Measurements from ENCODE around the gene SYNDIG1L. TPM values are rescaled to one million over a fixed set of nuclear protein-coding genes. Genes with fewer than 3 reads are reported as not detected.

The SYNDIG1L gene
- total RNA-seq, 2 experiments from 2014 or later = not detected

DNA sequence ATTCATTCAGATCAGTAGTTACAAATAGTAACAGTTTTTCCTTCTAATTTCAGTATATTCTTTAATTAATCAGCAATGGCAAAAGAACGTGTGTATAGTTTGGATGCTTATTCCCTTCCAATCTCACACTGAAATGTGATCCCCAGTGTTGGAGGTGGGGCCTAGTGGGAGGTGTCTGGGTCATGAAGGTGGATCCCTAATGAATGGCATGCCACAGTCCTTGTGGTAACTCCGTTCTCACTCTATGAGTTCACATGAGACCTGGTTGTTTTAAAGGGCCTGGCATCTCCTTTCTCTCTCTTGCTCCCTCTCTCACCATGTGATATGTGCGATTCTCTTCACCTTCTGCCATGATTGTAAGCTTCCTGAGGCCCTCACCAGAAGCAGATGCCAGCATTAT, 18.9 kb upstream of the SYNDIG1L start:
- H3K27ac Mint-ChIP-seq = no peak overlapping the region
- H3K27me3 Mint-ChIP-seq = peaks cover 15% of the 10 kb centered on the region
- no peaks in the 10 kb centered on the region for H3K36me3 Mint-ChIP-seq
- H3K4me1 Mint-ChIP-seq = no peaks in the 10 kb centered on the region
- no peak overlapping the region for H3K4me3 Mint-ChIP-seq
- DNase-seq = no peak
- peaks cover 2% of the 10 kb centered on the region for H3K9me3 Mint-ChIP-seq

DNA sequence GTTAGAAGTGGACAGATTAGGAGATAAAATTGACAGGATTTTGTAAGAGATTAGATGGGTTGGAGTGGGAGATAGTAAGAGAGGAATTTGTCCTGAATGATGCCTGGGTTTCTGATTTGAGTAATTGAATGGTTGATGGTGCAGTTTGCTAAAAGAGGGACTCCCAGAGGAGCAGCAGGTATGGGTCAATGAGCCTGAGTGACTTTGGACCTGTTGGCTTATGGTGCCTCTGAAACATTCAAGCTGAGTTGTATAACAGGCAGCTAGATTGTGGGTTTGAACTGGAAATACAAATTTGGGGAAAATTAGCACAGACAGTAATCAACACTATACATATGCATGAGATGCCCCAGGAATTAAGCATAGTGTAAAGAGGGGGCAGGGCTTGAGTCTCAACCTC, 16.7 kb upstream of the SYNDIG1L start:
- Mint-ChIP-seq H3K4me1 (no peaks in the 10 kb centered on the region), H3K4me3 (no peak overlapping the region), H3K27me3 (peaks cover 9% of the 10 kb centered on the region), H3K36me3 (no peaks in the 10 kb centered on the region), H3K27ac (no peak overlapping the region), H3K9me3 (peaks cover under 1% of the 10 kb centered on the region)
- DNase-seq = no peak

DNA sequence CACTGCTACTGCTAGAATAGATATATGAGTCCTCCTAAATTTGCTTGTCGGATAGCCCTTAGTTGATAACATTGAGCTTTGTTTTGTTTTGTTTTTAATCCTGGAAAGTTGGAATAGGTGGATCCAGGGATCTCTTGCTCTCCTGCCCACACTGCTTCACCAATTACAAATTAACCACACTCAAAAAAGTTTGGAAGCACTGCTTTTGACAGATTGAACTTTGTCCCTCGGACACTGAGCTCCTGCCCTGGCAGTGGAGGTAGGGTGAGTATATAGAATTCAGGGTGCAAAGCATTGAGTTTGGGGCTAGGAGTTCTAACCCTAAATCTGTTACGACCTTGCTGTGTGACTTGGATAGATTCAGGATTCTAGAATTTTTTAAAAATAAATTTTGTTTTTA, 15.1 kb upstream of the SYNDIG1L start:
- Mint-ChIP-seq H3K27me3 (peaks cover 7% of the 10 kb centered on the region), H3K36me3 (no peaks in the 10 kb centered on the region), H3K4me1 (no peaks in the 10 kb centered on the region), H3K9me3 (no peaks in the 10 kb centered on the region), H3K4me3 (no peak overlapping the region), H3K27ac (no peak overlapping the region)
- DNase-seq = no peak

DNA sequence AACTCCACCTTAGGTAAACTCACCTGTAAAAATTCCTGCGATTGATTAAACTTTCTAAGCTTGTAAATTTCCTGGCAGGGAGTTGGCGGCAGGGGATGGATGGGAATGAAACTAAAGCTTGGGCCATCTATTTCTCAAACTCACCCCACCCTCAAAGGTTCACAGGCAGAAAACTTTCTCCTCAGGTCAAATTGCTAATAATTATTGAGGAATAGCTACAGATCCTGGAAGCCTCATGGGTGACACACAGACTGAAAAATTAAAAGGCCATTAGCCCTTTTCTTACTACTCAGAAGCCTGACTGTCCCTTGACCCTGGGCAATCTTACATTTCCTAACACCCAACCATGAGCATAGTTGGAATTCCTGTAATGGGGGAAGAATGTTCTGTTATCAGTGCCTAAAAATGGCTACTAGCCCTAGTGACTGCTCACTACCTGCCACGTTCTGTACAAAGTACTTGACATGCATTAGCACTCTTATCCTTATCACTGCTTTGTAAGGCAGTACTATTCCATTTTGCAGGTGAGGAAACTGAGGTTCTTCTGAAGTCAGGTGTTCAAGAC, 12.4 kb upstream of the SYNDIG1L start:
- H3K27ac Mint-ChIP-seq = no peak overlapping the region
- H3K36me3 Mint-ChIP-seq = no peaks in the 10 kb centered on the region
- DNase-seq = no peak
- peaks cover 16% of the 10 kb centered on the region for H3K27me3 Mint-ChIP-seq
- no peaks in the 10 kb centered on the region for H3K9me3 Mint-ChIP-seq
- no peak overlapping the region for H3K4me3 Mint-ChIP-seq
- no peaks in the 10 kb centered on the region for H3K4me1 Mint-ChIP-seq

DNA sequence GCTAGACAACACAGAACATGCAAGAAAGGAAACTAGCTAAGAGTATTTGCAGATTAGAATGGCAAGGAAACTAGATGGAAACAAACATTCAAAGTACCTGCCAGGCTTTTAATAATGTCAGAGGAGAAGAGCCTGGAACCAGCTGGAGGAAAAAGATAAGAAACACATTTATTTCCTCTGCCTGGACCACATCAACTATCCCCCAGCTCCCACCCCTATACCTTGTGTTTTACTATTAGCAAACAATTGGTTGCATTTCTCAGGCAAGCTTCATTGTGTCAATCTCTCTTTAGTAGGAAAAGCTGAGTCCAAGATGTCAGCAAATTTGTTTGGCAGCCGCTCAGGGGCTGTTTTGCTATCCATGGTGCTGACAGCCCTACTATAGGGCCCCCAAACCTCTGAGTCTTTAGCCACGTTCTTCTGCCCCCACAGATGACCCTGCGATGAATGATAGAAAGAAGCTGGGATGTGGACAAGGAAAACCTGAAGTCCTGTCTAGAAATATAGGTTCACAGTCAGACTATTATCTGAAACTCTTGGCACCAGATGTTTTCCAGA, 11.6 kb upstream of the SYNDIG1L start:
- Mint-ChIP-seq H3K36me3 (no peaks in the 10 kb centered on the region), H3K27ac (no peak overlapping the region), H3K4me1 (no peaks in the 10 kb centered on the region), H3K27me3 (peaks cover 16% of the 10 kb centered on the region), H3K9me3 (no peaks in the 10 kb centered on the region), H3K4me3 (no peak overlapping the region)
- DNase-seq = no peak

DNA sequence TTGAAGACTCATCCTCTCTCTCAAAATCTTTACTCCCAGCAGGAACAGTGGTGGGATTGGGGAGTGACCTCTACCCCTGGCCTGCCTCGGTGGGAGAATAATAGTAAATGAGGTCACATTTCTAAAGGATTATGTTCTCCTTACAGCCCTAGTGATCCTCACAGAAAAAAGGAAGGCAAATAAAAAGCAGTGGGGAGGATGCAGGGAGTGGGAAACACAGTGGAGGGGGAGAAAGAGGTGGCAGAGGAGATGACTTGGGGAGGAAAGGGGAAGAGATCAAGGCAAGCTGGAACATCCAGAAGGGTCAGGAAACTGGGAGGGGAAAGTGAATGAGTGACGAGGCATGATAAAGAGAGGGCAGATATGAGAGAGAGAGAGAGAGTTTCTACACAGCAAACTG, 8.3 kb upstream of the SYNDIG1L start:
- H3K36me3 Mint-ChIP-seq = no peaks in the 10 kb centered on the region
- DNase-seq = no peak
- H3K4me1 Mint-ChIP-seq = no peaks in the 10 kb centered on the region
- peaks cover 20% of the 10 kb centered on the region for H3K27me3 Mint-ChIP-seq
- H3K4me3 Mint-ChIP-seq = no peak overlapping the region
- no peaks in the 10 kb centered on the region for H3K9me3 Mint-ChIP-seq
- H3K27ac Mint-ChIP-seq = no peak overlapping the region

DNA sequence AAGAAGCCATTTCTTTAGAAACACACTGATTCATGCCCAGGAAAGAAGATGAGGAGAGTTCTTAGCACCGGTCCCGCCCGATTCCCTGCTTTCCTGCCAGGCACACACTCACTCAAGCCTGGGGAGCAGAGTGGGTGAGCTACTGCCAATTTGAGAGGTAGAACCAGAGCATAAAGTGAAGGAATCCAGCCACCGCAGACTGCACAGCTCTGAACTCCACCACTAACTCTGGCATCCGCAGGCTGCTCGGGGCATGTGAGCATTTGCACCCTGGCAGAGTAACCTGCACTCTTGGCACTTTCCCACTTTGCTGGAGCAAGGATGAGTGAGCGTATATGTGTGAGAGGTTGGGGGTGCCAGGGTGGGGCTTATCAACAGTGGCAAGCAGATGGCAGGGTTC, 4.0 kb upstream of the SYNDIG1L start:
- H3K27ac Mint-ChIP-seq = no peak overlapping the region
- DNase-seq = no peak
- no peak overlapping the region for H3K4me3 Mint-ChIP-seq
- no peaks in the 10 kb centered on the region for H3K9me3 Mint-ChIP-seq
- no peaks in the 10 kb centered on the region for H3K36me3 Mint-ChIP-seq
- H3K4me1 Mint-ChIP-seq = no peaks in the 10 kb centered on the region
- peaks cover 31% of the 10 kb centered on the region for H3K27me3 Mint-ChIP-seq

DNA sequence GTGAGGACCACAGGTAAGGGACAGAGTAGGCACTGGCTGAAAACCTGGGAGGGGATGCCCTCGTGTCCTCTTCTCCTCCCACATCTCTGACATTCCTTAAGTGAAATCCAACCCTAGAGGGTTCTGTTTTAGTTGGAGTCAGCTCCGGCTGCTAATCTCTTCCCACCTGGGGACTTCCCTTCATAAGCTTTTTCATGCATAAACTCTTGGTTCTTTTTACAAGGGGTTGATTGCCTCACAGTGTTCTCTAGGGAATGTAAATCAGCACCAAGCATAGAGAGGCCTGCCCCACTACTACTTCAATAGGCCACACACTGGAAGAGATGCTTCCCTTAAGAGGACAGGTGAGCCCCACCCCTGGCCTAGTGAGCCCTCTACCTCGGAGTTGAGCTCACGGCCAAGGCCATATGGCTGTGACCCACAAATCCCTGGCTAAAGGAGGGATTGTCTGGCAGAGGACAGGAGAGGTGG, 3.2 kb upstream of the SYNDIG1L start:
- Mint-ChIP-seq H3K4me3 (no peak overlapping the region), H3K27me3 (peaks cover 34% of the 10 kb centered on the region), H3K36me3 (no peaks in the 10 kb centered on the region), H3K4me1 (no peaks in the 10 kb centered on the region), H3K27ac (no peak overlapping the region), H3K9me3 (no peaks in the 10 kb centered on the region)
- DNase-seq = no peak

DNA sequence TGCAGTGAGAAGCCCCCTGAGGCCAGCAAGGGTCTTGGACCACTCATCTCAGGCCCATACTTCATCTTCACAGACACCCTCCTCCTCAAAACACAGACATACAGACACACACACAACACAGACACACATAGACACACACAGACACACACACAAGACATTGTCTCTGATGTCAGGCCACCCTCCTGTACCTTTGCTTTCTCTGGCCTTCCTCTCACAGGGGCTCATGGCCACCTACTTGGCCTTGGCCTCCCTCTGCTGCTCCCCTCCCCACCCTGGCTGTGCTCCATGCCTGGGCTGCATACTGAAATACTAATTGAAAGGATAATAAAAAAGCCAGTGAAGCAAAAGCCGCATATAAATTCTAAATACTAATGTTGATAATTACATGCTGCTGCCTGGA, 1.6 kb upstream of the SYNDIG1L start:
- Mint-ChIP-seq H3K4me3 (no peak overlapping the region), H3K27ac (no peak overlapping the region), H3K36me3 (no peaks in the 10 kb centered on the region), H3K9me3 (no peaks in the 10 kb centered on the region), H3K4me1 (no peaks in the 10 kb centered on the region), H3K27me3 (peaks cover 42% of the 10 kb centered on the region)
- DNase-seq = no peak

DNA sequence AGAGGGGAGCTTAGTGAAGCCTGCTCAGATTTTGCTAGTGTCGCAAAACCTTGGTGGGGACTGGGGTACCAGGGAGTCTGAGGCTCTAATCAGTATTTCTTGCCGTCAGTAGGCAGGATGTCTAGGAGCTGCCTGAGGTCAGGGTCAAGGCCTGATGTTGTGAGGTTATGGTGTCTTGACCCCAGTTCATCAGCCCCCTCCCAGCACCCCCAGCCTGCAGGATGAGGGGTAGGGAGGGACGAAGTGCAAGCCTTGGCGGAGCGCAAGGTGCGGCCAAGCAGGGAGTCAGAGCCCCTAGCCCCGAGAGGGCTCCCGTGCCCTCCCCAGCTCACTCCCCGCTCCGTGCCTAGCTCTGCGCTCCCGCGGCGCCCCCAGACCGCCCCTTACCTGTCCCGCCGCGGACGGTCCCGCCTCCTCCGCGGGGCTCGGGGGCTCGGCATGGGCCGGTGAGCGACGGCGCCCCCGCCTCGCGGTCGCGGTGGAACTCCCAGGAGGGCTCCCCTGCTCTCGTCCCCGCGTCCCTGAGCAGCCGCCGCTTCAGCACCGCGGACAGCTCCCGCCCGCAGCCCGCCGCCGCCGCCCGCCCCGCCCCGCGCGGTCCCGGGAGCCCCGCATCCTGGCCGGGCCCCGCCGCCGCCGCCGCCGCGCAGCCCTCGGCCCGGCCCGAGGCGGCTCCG, 347 bp downstream of the SYNDIG1L start:
- DNase-seq = peak; percentile 70
- no peaks in the 10 kb centered on the region for H3K4me1 Mint-ChIP-seq
- no peak overlapping the region for H3K4me3 Mint-ChIP-seq
- H3K9me3 Mint-ChIP-seq = no peaks in the 10 kb centered on the region
- H3K27me3 Mint-ChIP-seq = peaks cover 58% of the 10 kb centered on the region
- H3K36me3 Mint-ChIP-seq = no peaks in the 10 kb centered on the region
- H3K27ac Mint-ChIP-seq = no peak overlapping the region

DNA sequence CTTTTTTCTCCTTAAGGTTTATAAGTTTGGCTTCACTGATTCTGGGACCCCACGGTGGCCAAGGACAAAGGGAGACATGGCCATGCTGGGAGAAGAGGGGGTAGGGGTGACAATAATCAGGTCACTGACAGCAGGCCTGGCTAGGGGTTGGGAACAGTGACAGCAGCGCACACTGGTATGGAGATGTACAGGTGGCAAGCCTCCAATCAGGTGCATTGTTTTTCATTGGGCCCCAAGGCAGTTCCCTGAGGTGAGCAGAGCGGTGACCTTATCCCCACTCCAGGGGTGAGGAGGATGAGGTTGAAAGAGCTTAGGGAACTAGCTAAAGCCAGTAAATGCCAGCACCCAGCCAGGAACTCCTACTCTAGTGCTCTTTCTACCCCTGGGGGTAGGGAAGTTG, 1.4 kb downstream of the SYNDIG1L start:
- Mint-ChIP-seq H3K36me3 (no peaks in the 10 kb centered on the region), H3K27me3 (peaks cover 54% of the 10 kb centered on the region), H3K27ac (no peak overlapping the region), H3K9me3 (no peaks in the 10 kb centered on the region), H3K4me1 (no peaks in the 10 kb centered on the region), H3K4me3 (no peak overlapping the region)
- no peak for DNase-seq

DNA sequence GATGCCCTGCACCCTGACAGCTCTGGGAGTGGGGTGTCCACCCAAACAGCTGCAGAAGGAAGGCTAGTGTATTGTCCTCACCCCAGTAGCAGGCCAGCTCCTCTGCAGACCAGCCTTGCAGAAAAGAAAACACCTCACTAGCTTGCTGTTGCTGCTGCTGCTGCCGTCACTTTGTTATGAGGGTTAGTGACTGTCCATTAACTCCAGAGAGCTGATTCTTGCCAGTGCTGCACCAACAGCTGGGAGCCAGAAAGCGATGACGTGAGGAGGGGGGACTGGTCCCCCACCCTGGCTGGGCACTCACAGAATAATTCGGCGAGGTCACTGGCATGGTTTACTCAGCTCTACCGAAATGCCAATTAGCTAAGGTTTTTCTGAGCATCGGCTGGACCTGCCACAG, 2.8 kb downstream of the SYNDIG1L start:
- H3K9me3 Mint-ChIP-seq = no peaks in the 10 kb centered on the region
- no peaks in the 10 kb centered on the region for H3K4me1 Mint-ChIP-seq
- H3K4me3 Mint-ChIP-seq = no peak overlapping the region
- DNase-seq = no peak
- H3K27ac Mint-ChIP-seq = no peak overlapping the region
- H3K27me3 Mint-ChIP-seq = peaks cover 54% of the 10 kb centered on the region
- no peaks in the 10 kb centered on the region for H3K36me3 Mint-ChIP-seq

DNA sequence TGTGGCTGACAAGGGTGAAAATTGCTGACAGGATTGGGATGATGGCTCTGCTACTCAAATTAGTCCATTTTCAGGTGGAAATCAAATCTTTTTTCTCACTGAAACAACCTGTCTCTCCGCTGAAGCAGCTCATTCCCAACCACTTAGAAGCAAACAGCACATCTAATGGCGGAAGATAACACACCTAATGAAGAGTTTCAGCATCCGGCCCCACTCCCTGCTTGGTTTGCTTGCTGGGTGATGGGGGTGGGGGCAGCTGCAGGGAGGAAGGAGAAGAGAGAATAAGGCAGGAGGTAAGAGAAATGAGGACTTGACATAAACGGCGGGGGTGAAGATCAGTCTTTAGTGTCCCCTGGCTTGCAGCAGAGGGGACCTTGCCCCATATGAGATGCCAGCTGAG, 4.0 kb downstream of the SYNDIG1L start:
- Mint-ChIP-seq H3K27me3 (peaks cover 48% of the 10 kb centered on the region), H3K4me1 (no peaks in the 10 kb centered on the region), H3K27ac (no peak overlapping the region), H3K36me3 (no peaks in the 10 kb centered on the region), H3K9me3 (no peaks in the 10 kb centered on the region), H3K4me3 (no peak overlapping the region)
- DNase-seq = no peak

DNA sequence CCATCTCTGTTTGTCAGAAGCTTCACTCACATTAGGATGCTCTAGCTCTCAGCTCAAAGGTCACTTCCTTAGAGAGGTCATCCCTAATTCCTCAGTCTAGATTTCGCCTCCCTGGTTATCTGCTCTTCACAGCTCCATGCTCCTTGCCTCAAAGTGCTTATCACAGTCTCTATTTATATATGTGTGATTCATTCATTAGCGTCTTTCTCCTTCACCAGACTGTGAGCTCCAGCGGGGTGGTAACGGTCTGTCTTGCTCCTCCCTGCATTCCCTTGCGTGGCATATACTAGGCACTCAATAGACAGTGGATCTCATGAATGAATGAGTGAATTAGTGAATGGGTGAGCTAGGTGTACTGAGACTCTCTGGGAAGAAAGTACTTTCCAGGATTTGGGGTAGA, 6.9 kb downstream of the SYNDIG1L start:
- Mint-ChIP-seq H3K9me3 (no peaks in the 10 kb centered on the region), H3K4me3 (no peak overlapping the region), H3K27me3 (peaks cover 30% of the 10 kb centered on the region), H3K36me3 (no peaks in the 10 kb centered on the region), H3K4me1 (no peaks in the 10 kb centered on the region), H3K27ac (no peak overlapping the region)
- no peak for DNase-seq

DNA sequence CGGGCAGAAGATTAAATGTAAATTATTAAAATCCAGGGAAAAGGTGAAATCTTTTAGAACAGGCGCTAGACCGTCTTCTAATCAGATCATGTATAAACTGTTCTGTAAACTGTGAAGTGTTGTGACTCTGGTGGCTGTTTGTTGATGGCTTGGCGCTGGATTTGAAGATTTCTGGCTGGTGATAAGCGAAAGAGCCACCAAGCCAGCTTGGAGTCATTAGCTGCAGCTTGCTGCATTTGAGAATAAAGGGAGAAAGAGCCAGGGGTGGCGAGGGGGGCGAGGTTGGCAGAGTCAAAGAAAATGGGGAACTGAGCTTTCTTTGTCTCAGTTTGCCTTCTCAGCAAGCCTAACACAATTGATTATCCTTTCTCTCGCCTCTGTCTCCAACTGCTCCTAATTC, 8.0 kb downstream of the SYNDIG1L start:
- Mint-ChIP-seq H3K36me3 (no peaks in the 10 kb centered on the region), H3K27me3 (peaks cover 27% of the 10 kb centered on the region), H3K27ac (no peak overlapping the region), H3K9me3 (no peaks in the 10 kb centered on the region), H3K4me3 (no peak overlapping the region), H3K4me1 (no peaks in the 10 kb centered on the region)
- DNase-seq = no peak

DNA sequence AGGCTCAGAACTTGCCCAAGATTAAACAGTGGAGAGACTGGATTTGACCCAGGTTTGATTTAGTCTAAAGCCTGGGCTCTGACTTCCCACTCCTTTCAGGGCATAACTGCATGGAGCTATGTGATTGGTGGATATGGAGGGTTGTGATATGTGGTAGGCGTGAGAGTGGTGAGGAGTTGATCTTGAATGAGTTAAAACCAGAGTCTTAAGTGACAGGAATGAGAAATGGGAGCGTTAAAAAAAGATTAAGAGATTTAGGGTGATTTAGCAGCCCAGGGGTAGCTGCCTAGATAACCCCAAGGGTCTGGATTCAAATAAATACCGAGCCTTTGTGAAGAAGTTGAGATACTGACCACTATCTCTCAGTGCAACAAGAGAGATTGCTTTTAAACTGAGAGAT, 8.4 kb downstream of the SYNDIG1L start:
- Mint-ChIP-seq H3K4me1 (no peaks in the 10 kb centered on the region), H3K27me3 (peaks cover 23% of the 10 kb centered on the region), H3K27ac (no peak overlapping the region), H3K9me3 (no peaks in the 10 kb centered on the region), H3K36me3 (no peaks in the 10 kb centered on the region), H3K4me3 (no peak overlapping the region)
- no peak for DNase-seq

Data from activated naive CD8-positive, alpha-beta T cell treated with anti-CD3 and anti-CD28 coated beads for 36 hours (primary cell).